Fibroblast of the aortic adventitia (primary cell): ENCODE measurements around the gene ACO1. TPM values are rescaled to one million over a fixed set of nuclear protein-coding genes. Genes with fewer than 3 reads are reported as not detected.
A peak's percentile ranks its signal among the peaks of the same experiment; 100 is the strongest.

Source experiments
- DNase-seq: peaks from one replicate; pipeline ENCODE4 v3.0.0-alpha.2; 2010; ENCODE audit warnings: low read depth
- H3K4me3 ChIP-seq: 2 replicates; pipeline ENCODE4 v1.5.1; 2011; ENCODE audit warnings: low read depth, mild to moderate bottlenecking, control low read depth, low read length, moderate library complexity
- CTCF ChIP-seq: IDR thresholded peaks from 2 replicates; pipeline ENCODE4 v1.5.1; 2011; ENCODE audit warnings: mild to moderate bottlenecking, low read length, control low read depth, inconsistent platforms; ENCODE audit not compliant: insufficient read depth
- total RNA-seq: library from RNA; depleted of rRNA; stranded (reverse); fragments of >200 nt; gene quantifications from 2 replicates; pipeline ENCODE4 v1.2.3, GENCODE V29; 2012; ENCODE audit warnings: low replicate concordance

The ACO1 gene
- total RNA-seq, 1 donor = 81.3 TPM

DNA sequence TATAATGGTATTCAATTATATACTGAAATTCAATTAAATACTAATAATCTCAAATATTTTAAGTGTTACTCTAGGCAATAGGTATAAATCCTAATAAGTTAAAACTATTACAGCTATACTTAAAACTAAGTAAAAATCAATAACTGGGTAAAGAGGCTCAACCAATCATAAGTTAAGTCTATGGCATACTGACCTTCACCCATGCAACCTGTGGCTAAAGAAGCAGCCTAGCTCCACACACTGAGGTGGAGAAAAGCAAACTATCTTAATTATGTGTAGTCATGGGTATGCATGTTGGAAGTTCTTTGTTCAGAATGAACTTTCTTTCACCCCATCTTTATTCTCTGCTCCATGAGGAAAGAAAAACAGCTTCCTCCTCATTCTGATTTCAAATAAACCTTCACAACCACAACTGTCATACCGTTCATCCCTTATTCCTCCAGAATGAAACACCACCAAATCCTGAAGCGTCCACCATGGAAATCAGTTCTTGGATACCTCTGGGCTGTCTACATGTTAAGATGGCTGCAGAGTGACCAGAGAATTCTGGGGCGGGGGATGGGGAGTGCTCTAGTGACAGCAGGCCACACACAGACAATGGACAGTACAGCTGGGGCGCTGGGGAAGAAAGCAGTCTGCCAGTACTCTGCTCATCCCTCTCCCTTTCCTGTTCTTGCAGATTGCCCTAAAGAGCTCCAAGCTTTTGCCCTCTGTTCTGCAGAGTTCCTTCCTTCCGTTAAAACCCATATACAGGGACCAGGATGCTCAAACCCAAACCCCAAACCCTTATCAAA lies 79.3 kb downstream of the ACO1 start:
- DNase-seq = no peak
- no peak overlapping the region for H3K4me3 ChIP-seq
- TF ChIP-seq CTCF = no peak

- H3K4me3 ChIP-seq = no peak overlapping the region
- DNase-seq = no peak
- TF ChIP-seq CTCF = no peak
Observed at GRCh38 chr9:32468740-32469139, 84.3 kb downstream of the ACO1 start.

- DNase-seq = no peak
- no peak for TF ChIP-seq CTCF
- no peak overlapping the region for H3K4me3 ChIP-seq
Observed at GRCh38 chr9:32472344-32472743, 87.9 kb downstream of the ACO1 start.

GRCh38 chr9:32483343-32483742 lies 98.9 kb downstream of the ACO1 start:
- no peak overlapping the region for H3K4me3 ChIP-seq
- no peak for DNase-seq
- no peak for TF ChIP-seq CTCF

- peak; percentile 30 for DNase-seq
- TF ChIP-seq CTCF = no peak
- no peak overlapping the region for H3K4me3 ChIP-seq
Observed at GRCh38 chr9:32486839-32487562, 102.6 kb downstream of the ACO1 start.

DNA sequence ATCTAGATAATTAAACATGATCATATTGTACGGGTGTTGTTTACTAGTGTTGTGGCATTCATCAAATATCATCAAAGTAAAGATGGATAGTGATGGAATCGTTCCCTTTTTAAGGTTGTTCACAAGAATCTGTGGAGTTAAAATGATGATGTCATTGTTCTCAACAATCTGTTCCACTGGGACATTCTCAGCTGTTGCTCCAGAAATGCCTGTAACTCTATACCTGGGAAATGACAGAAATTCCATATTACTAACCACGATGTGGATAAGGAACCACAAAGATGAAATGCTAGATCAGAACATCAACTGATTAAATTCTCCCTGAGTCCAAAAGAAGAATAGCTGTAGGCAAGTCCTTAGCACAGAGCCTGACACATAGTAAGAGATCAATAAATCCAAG lies 103.5 kb downstream of the ACO1 start:
- TF ChIP-seq CTCF = no peak

More for the DNA sequence above, 103.5 kb downstream of the ACO1 start:
- DNase-seq = peak; percentile 49
- H3K4me3 ChIP-seq = no peak overlapping the region
